WTC11 (cell line): ENCODE results near the gene KIFC3. TPM values are rescaled to one million over a fixed set of nuclear protein-coding genes. Genes with fewer than 3 reads are reported as not detected.

Source experiments
- ATAC-seq: fragments of 200-7000 bp; cut with Tn5 transposase; 2 replicates; pipeline ENCODE4 v1.10.0; 2021; ENCODE audit warnings: mild to moderate bottlenecking, moderate library complexity
- CTCF ChIA-PET: fragments of 300-600 bp; sonication (Branson Sonifier 250); formaldehyde crosslinking; loops from one replicate; lab custom pipeline; 2021; ENCODE audit warnings: antibody characterized with exemption; lab: Charles Lee
- POLR2A ChIA-PET: fragments of 350-600 bp; sonication (Branson Sonifier 250); formaldehyde crosslinking; loops from one replicate; lab custom pipeline; 2021; ENCODE audit warnings: antibody characterized with exemption; lab: Charles Lee
- DNase-seq: peaks from one replicate; pipeline ENCODE4 v3.0.0; 2021; ENCODE audit warnings: low spot score
- H3K27ac Mint-ChIP-seq: 2 replicates; pipeline ENCODE4 v1.8.0; 2021; ENCODE audit warnings: mixed read lengths
- H3K27me3 Mint-ChIP-seq: 2 replicates; pipeline ENCODE4 v1.8.0; 2021; ENCODE audit warnings: low read depth, mild to moderate bottlenecking, moderate library complexity, mixed read lengths
- H3K36me3 Mint-ChIP-seq: 2 replicates; pipeline ENCODE4 v1.8.0; 2021; ENCODE audit warnings: mixed read lengths
- H3K4me1 Mint-ChIP-seq: 2 replicates; pipeline ENCODE4 v1.8.0; 2022; ENCODE audit warnings: mixed read lengths
- H3K4me3 Mint-ChIP-seq: 2 replicates; pipeline ENCODE4 v1.8.0; 2021; ENCODE audit warnings: mild to moderate bottlenecking, moderate library complexity, mixed read lengths
- H3K9me3 Mint-ChIP-seq: 2 replicates; pipeline ENCODE4 v1.8.0; 2021; ENCODE audit warnings: mixed read lengths
- ARID4B ChIP-seq: sonication (generic); formaldehyde crosslinking; IDR thresholded peaks from 2 replicates; pipeline ENCODE4 v1.8.0; 2023; ENCODE audit warnings: missing genetic modification reagents, mild to moderate bottlenecking, borderline replicate concordance
- ATF2 ChIP-seq: sonication (generic); formaldehyde crosslinking; IDR thresholded peaks from 2 replicates; pipeline ENCODE4 v1.8.1; 2022; ENCODE audit warnings: low read depth, missing genetic modification reagents, borderline replicate concordance
- ATF6 ChIP-seq: sonication (generic); formaldehyde crosslinking; IDR thresholded peaks from 2 replicates; pipeline ENCODE4 v1.8.1; 2023; ENCODE audit warnings: mild to moderate bottlenecking, missing genetic modification reagents
- CREB1 ChIP-seq: sonication (generic); formaldehyde crosslinking; IDR thresholded peaks from 2 replicates; pipeline ENCODE4 v1.8.0; 2023; ENCODE audit warnings: mild to moderate bottlenecking, missing genetic modification reagents
- CREM ChIP-seq: sonication (generic); formaldehyde crosslinking; IDR thresholded peaks from 2 replicates; pipeline ENCODE4 v1.8.1; 2022; ENCODE audit warnings: mild to moderate bottlenecking, missing genetic modification reagents, moderate library complexity
- E2F5 ChIP-seq: sonication (generic); formaldehyde crosslinking; IDR thresholded peaks from 2 replicates; pipeline ENCODE4 v1.8.1; 2022; ENCODE audit warnings: mild to moderate bottlenecking, moderate library complexity, missing genetic modification reagents
- ELF4 ChIP-seq: sonication (generic); formaldehyde crosslinking; IDR thresholded peaks from 2 replicates; pipeline ENCODE4 v1.8.1; 2022; ENCODE audit warnings: low read depth, mild to moderate bottlenecking, moderate library complexity, missing genetic modification reagents
- FOXJ3 ChIP-seq: sonication (generic); formaldehyde crosslinking; IDR thresholded peaks from 2 replicates; pipeline ENCODE4 v1.9.0; 2021; ENCODE audit warnings: missing genetic modification reagents, mild to moderate bottlenecking, borderline replicate concordance
- FOXK1 ChIP-seq: sonication (generic); formaldehyde crosslinking; IDR thresholded peaks from 2 replicates; pipeline ENCODE4 v1.8.0; 2022; ENCODE audit warnings: mild to moderate bottlenecking, moderate library complexity, missing genetic modification reagents
- FOXP1 ChIP-seq: sonication (generic); formaldehyde crosslinking; IDR thresholded peaks from 2 replicates; pipeline ENCODE4 v1.8.0; 2022; ENCODE audit warnings: missing genetic modification reagents, mild to moderate bottlenecking, moderate library complexity, borderline replicate concordance
- GABPB1 ChIP-seq: sonication (generic); formaldehyde crosslinking; IDR thresholded peaks from 2 replicates; pipeline ENCODE4 v1.8.1; 2023; ENCODE audit warnings: mild to moderate bottlenecking, missing genetic modification reagents
- KAT7 ChIP-seq: sonication (generic); formaldehyde crosslinking; IDR thresholded peaks from 2 replicates; pipeline ENCODE4 v1.8.1; 2023; ENCODE audit warnings: missing genetic modification reagents, mild to moderate bottlenecking, borderline replicate concordance
- MAX ChIP-seq: sonication (generic); formaldehyde crosslinking; IDR thresholded peaks from 2 replicates; pipeline ENCODE4 v1.8.0; 2022; ENCODE audit warnings: mild to moderate bottlenecking, missing genetic modification reagents
- MYBL2 ChIP-seq: sonication (generic); formaldehyde crosslinking; IDR thresholded peaks from 2 replicates; pipeline ENCODE4 v1.8.1; 2023; ENCODE audit warnings: mild to moderate bottlenecking, moderate library complexity, missing genetic modification reagents
- NFATC4 ChIP-seq: fragments of 250-450 bp; sonication (Bioruptor Pico); IDR thresholded peaks from 2 replicates; pipeline ENCODE4 v1.9.0; 2021; ENCODE audit warnings: mild to moderate bottlenecking
- PRRX2 ChIP-seq: fragments of 250-450 bp; sonication (Bioruptor Pico); IDR thresholded peaks from 2 replicates; pipeline ENCODE4 v1.8.0; 2021; ENCODE audit warnings: mild to moderate bottlenecking
- RELA ChIP-seq: sonication (generic); formaldehyde crosslinking; IDR thresholded peaks from 2 replicates; pipeline ENCODE4 v1.8.1; 2022; ENCODE audit warnings: missing genetic modification reagents, mild to moderate bottlenecking, borderline replicate concordance
- RORB ChIP-seq: fragments of 250-450 bp; sonication (Bioruptor Pico); IDR thresholded peaks from 2 replicates; pipeline ENCODE4 v1.9.0; 2021; ENCODE audit warnings: mild to moderate bottlenecking
- SOX15 ChIP-seq: fragments of 250-450 bp; sonication (Bioruptor Pico); IDR thresholded peaks from 2 replicates; pipeline ENCODE4 v1.9.0; 2021; ENCODE audit warnings: mild to moderate bottlenecking
- TCF7 ChIP-seq: sonication (generic); formaldehyde crosslinking; IDR thresholded peaks from 2 replicates; pipeline ENCODE4 v1.8.0; 2022; ENCODE audit warnings: mild to moderate bottlenecking, low read depth, missing genetic modification reagents, moderate library complexity
- TEAD4 ChIP-seq: sonication (generic); formaldehyde crosslinking; IDR thresholded peaks from 2 replicates; pipeline ENCODE4 v1.8.0; 2022; ENCODE audit warnings: mild to moderate bottlenecking, missing genetic modification reagents
- USF1 ChIP-seq: sonication (generic); formaldehyde crosslinking; IDR thresholded peaks from 2 replicates; pipeline ENCODE4 v1.8.0; 2022; ENCODE audit warnings: mild to moderate bottlenecking, missing genetic modification reagents
- ZBTB21 ChIP-seq: sonication (generic); formaldehyde crosslinking; IDR thresholded peaks from 2 replicates; pipeline ENCODE4 v1.8.1; 2023; ENCODE audit warnings: mild to moderate bottlenecking, missing genetic modification reagents, borderline replicate concordance
- ZNF317 ChIP-seq: sonication (generic); formaldehyde crosslinking; IDR thresholded peaks from 2 replicates; pipeline ENCODE4 v1.8.1; 2023; ENCODE audit warnings: low read depth, mild to moderate bottlenecking, moderate library complexity, missing genetic modification reagents, borderline replicate concordance
- ZNF396 ChIP-seq: fragments of 250-450 bp; sonication (Bioruptor Pico); IDR thresholded peaks from 2 replicates; pipeline ENCODE4 v1.8.0; 2021; ENCODE audit warnings: mild to moderate bottlenecking, moderate library complexity, borderline replicate concordance
- ZNF416 ChIP-seq: fragments of 250-450 bp; sonication (Bioruptor Pico); IDR thresholded peaks from 2 replicates; pipeline ENCODE4 v1.9.0; 2021; ENCODE audit warnings: mild to moderate bottlenecking, inconsistent platforms
- ZNF671 ChIP-seq: fragments of 250-450 bp; sonication (Bioruptor Pico); IDR thresholded peaks from 2 replicates; pipeline ENCODE4 v1.8.0; 2021; ENCODE audit warnings: mild to moderate bottlenecking
- total RNA-seq: library from RNA; stranded (reverse); gene quantifications from 3 replicates; pipeline ENCODE4 v1.2.3, GENCODE V29; 2021

KIFC3 gene
- total RNA-seq, 1 experiment from 2014 or later: 11.6 TPM

- Mint-ChIP-seq H3K27ac (peak within 1 kb of the TSS; percentile 99), H3K9me3 (no peaks in the 10 kb centered on the region; the same call in 1 of the 2 replicates), H3K36me3 (no peaks in the 10 kb centered on the region), H3K27me3 (peaks cover 3% of the 10 kb centered on the region; the same call in 1 of the 2 replicates), H3K4me1 (peaks cover 16% of the 10 kb centered on the region), H3K4me3 (peak within 1 kb of the TSS; percentile 98)
- no peak for DNase-seq
- POLR2A ChIA-PET: interaction anchor here (0.8 to 1.9 kb wide), 4 partner anchors 40 to 69 kb away, joined by 3 to 5 read pairs (median 4); no protein-coding TSS in a partner anchor
- no peak for ATAC-seq
- CTCF ChIA-PET: interaction anchor here (0.8 to 3.0 kb wide), 21 partner anchors 8 to 386 kb away, joined by 3 to 19 read pairs (median 4); partner anchors contain the start of genes ADGRG3 and USB1
- TF ChIP-seq FOXJ3 (CRISPR knock-in tag) (no peak), ELF4 (CRISPR knock-in tag) (no peak), ATF2 (CRISPR knock-in tag) (no peak), FOXK1 (CRISPR knock-in tag) (peak; percentile 50; the same call in 1 of the 2 replicates), ATF6 (CRISPR knock-in tag) (no peak), CREM (CRISPR knock-in tag) (no peak), USF1 (no peak), RELA (no peak), TEAD4 (CRISPR knock-in tag) (no peak), ZNF317 (CRISPR knock-in tag) (no peak), NFATC4 (CRISPR knock-in tag) (no peak), MYBL2 (CRISPR knock-in tag) (0 out of 2 replicates have a peak, but pooled peaks have one; percentile 37), PRRX2 (CRISPR knock-in tag) (no peak), ZNF396 (CRISPR knock-in tag) (no peak), FOXP1 (CRISPR knock-in tag) (peak; percentile 77; the same call in 1 of the 2 replicates), SOX15 (CRISPR knock-in tag) (no peak), RORB (no peak), GABPB1 (CRISPR knock-in tag) (no peak), KAT7 (CRISPR knock-in tag) (no peak), MAX (CRISPR knock-in tag) (peak; percentile 46; the same call in 1 of the 2 replicates), ARID4B (0 out of 2 replicates have a peak, but pooled peaks have one; percentile 43), TCF7 (CRISPR knock-in tag) (0 out of 2 replicates have a peak, but pooled peaks have one; percentile 69), E2F5 (CRISPR knock-in tag) (no peak), CREB1 (CRISPR knock-in tag) (no peak), ZNF671 (CRISPR knock-in tag) (no peak), ZNF416 (CRISPR knock-in tag) (no peak), ZBTB21 (CRISPR knock-in tag) (no peak)
Observed at GRCh38 chr16:57735755-57736418, 66.4 kb downstream of the KIFC3 start, which contains the start of gene KATNB1. TSS of gene KATNB1 (plus strand) at chr16:57735770. CDS start at chr16:57737244, 1,474 bp downstream.
